Measurements from ENCODE around the gene PTPRM. TPM values are rescaled to one million over a fixed set of nuclear protein-coding genes. Genes with fewer than 3 reads are reported as not detected.

The PTPRM gene
- total and polyA plus RNA-seq, 2 of the 4 experiments (the other 2 are of a cell fraction): 28.3 to 51.2 TPM

DNA sequence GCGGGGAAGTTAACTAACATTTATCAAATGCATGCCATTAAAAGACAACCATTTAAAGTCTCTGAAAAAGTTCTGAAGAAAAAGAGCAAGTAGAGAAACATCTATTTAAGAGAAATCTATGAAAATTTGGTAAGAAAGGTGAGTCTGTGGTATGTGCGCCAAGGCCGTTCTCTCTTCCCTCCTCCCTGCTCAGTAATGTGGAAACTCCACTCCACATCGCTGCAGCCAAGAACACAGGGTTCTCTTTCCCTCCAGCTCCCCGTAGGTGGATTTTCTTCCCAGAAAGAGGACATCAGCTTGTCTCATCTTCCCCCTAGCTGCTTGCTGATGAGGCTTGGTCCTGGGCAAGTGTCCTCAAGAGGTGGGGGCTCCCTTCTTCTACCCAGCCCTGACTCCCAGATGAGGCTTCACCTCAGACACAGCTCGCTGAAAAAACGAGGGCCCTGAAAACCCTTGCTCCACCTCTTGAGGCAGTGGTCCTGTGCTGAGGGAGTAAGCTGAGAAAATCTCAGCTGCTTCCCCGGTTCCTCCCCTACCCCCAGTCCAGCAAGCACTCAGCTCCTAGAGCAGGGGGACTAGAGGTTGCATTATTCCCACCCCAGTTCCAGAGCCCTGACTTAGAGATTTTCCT lies 45.8 kb upstream of the PTPRM start:
- TF ChIP-seq CHD1 (IDR thresholded peaks at IDR 0.05; ENCODE audit: low read depth, low read length) (no peak), RCOR1 (IDR thresholded peaks at IDR 0.05; ENCODE audit: insufficient replicate concordance, low read length) (no peak), BHLHE40 (IDR thresholded peaks at IDR 0.05; ENCODE audit: low read depth, low read length) (no peak), MAFK (IDR thresholded peaks at IDR 0.05; ENCODE audit: low read depth, low read length) (no peak), RFX5 (IDR thresholded peaks at IDR 0.05; ENCODE audit: low read depth, low read length) (no peak)
- TF ChIP-seq, protein P1, sequence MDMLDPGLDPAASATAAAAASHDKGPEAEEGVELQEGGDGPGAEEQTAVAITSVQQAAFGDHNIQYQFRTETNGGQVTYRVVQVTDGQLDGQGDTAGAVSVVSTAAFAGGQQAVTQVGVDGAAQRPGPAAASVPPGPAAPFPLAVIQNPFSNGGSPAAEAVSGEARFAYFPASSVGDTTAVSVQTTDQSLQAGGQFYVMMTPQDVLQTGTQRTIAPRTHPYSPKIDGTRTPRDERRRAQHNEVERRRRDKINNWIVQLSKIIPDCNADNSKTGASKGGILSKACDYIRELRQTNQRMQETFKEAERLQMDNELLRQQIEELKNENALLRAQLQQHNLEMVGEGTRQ (IDR thresholded peaks at IDR 0.05; ENCODE audit: low read depth, low read length): no peak
- TF ChIP-seq, protein P2, sequence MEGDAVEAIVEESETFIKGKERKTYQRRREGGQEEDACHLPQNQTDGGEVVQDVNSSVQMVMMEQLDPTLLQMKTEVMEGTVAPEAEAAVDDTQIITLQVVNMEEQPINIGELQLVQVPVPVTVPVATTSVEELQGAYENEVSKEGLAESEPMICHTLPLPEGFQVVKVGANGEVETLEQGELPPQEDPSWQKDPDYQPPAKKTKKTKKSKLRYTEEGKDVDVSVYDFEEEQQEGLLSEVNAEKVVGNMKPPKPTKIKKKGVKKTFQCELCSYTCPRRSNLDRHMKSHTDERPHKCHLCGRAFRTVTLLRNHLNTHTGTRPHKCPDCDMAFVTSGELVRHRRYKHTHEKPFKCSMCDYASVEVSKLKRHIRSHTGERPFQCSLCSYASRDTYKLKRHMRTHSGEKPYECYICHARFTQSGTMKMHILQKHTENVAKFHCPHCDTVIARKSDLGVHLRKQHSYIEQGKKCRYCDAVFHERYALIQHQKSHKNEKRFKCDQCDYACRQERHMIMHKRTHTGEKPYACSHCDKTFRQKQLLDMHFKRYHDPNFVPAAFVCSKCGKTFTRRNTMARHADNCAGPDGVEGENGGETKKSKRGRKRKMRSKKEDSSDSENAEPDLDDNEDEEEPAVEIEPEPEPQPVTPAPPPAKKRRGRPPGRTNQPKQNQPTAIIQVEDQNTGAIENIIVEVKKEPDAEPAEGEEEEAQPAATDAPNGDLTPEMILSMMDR (conservative IDR thresholded peaks at IDR 0.05; ENCODE audit: low read depth, low read length): no peak
- no peak overlapping the region for H2AFZ ChIP-seq (replicated peaks; ENCODE audit: low read length, poor library complexity)

More for the DNA sequence above, 45.8 kb upstream of the PTPRM start:
- Histone ChIP-seq H3K36me3 (ENCODE audit: control insufficient read depth, insufficient read depth, low read length) (no peaks in the 10 kb centered on the region), H2BK120ac (ENCODE audit: low read depth, low read length) (no peak overlapping the region), H2AK9ac (replicated peaks; ENCODE audit: low read depth, low read length, poor library complexity) (no peak overlapping the region), H4K20me1 (ENCODE audit: insufficient read depth, low read length) (no peaks in the 10 kb centered on the region), H3K79me1 (ENCODE audit: low read depth in 1 of 2, low read length in 2 of 2) (no peaks in the 10 kb centered on the region), H4K8ac (ENCODE audit: low read depth in 2 of 2, low read length in 2 of 2) (no peak overlapping the region), H3K18ac (ENCODE audit: low read depth, low read length) (no peak overlapping the region), H3K27ac (ENCODE audit: insufficient read depth, low read length) (no peak overlapping the region), H2BK20ac (ENCODE audit: low read depth, low read length) (no peak overlapping the region), H2BK5ac (ENCODE audit: low read depth, low read length, poor library complexity, severe bottlenecking) (no peak overlapping the region), H3K23ac (ENCODE audit: low read depth, low read length) (no peak overlapping the region), H3K9me3 (ENCODE audit: control insufficient read depth, insufficient read depth, low read length) (no peaks in the 10 kb centered on the region), H3K4ac (ENCODE audit: low read depth, low read length) (no peak overlapping the region), H2AK5ac (ENCODE audit: low read depth, low read length) (no peak overlapping the region), H4K91ac (ENCODE audit: insufficient read depth, low read depth, low read length) (no peak overlapping the region), H3K4me3 (ENCODE audit: insufficient read depth, low read depth, low read length) (no peak overlapping the region), H4K5ac (ENCODE audit: low read depth, low read length) (no peak overlapping the region), H3K9ac (ENCODE audit: low read depth, low read length) (no peak overlapping the region), H3K56ac (ENCODE audit: extremely low read depth, insufficient read depth, low read length) (no peak overlapping the region), H3K27me3 (ENCODE audit: control insufficient read depth, insufficient read depth, low read length) (peaks cover 15% of the 10 kb centered on the region), H3K4me2 (ENCODE audit: low read depth, low read length) (no peak overlapping the region), H3K4me1 (ENCODE audit: control insufficient read depth, insufficient read depth, low read length) (no peaks in the 10 kb centered on the region), H3K14ac (replicated peaks; ENCODE audit: low read depth, low read length) (no peak overlapping the region), H2BK15ac (ENCODE audit: low read depth, low read length) (no peak overlapping the region), H3K9me1 (ENCODE audit: insufficient read depth, low read length) (no peaks in the 10 kb centered on the region)
- DNase-seq (no peak), ATAC-seq (ENCODE audit: low read depth) (no peak)
- dilution Hi-C loops (cut with HindIII; ENCODE audit: low sequenced_read_pairs, unreplicated experiment): no loop called here
- in situ Hi-C loops (cut with MboI; ENCODE audit: low sequenced_read_pairs): no loop called here
- ChIA-PET CTCF (no interaction called here), POLR2A (ENCODE audit: unreplicated experiment) (no interaction called here)
- WGBS, 2 experiments (ENCODE audit: extremely low coverage in 2 of 2, insufficient read length in 1 of 2): no CpG with 5 or more reads among the region's 8 CpGs
- BruUV-seq (replicated peaks): no TSS peak
- intact Hi-C loops (cut with micrococcal nuclease): no loop called here
